Measurements from ENCODE around the gene ADAM17. TPM values are rescaled to one million over a fixed set of nuclear protein-coding genes. Genes with fewer than 3 reads are reported as not detected.
A peak's percentile ranks its signal among the peaks of the same experiment; 100 is the strongest.

The ADAM17 gene
- total and polyA plus RNA-seq, 2 of the 13 experiments (the other 11 are each of a cell fraction or from before 2014, with no cell fraction given) = 6.5 to 33.4 TPM

GRCh38 chr2:9555297-9556120 is at the start of gene ADAM17 (continued):
- TF ChIP-seq, protein P1, sequence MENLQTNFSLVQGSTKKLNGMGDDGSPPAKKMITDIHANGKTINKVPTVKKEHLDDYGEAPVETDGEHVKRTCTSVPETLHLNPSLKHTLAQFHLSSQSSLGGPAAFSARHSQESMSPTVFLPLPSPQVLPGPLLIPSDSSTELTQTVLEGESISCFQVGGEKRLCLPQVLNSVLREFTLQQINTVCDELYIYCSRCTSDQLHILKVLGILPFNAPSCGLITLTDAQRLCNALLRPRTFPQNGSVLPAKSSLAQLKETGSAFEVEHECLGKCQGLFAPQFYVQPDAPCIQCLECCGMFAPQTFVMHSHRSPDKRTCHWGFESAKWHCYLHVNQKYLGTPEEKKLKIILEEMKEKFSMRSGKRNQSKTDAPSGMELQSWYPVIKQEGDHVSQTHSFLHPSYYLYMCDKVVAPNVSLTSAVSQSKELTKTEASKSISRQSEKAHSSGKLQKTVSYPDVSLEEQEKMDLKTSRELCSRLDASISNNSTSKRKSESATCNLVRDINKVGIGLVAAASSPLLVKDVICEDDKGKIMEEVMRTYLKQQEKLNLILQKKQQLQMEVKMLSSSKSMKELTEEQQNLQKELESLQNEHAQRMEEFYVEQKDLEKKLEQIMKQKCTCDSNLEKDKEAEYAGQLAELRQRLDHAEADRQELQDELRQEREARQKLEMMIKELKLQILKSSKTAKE (CRISPR knock-in tag; IDR thresholded peaks at IDR 0.05; ENCODE audit: borderline replicate concordance) = peak; percentile 88
- TF ChIP-seq ZNF496 (CRISPR knock-in tag; IDR thresholded peaks at IDR 0.05; ENCODE audit: insufficient replicate concordance) = no peak
- peak; percentile 95; the same call in 1 of the 2 replicates for TF ChIP-seq YEATS4 (CRISPR knock-in tag; IDR thresholded peaks at IDR 0.05; ENCODE audit: borderline replicate concordance)
- TF ChIP-seq PHF5A (CRISPR knock-in tag; IDR thresholded peaks at IDR 0.05; ENCODE audit: low read depth, unreplicated experiment) = peak; percentile 84
- peak; percentile 88 to 97 for TF ChIP-seq HMGXB4 (CRISPR knock-in tag; IDR thresholded peaks at IDR 0.05; ENCODE audit: borderline replicate concordance in 1 of 2, low read depth in 1 of 2)
- peak; percentile 28; the same call in 1 of the 2 replicates for TF ChIP-seq ZSCAN29 (CRISPR knock-in tag; conservative IDR thresholded peaks at IDR 0.05)
- peak; percentile 98 for TF ChIP-seq GABPA (IDR thresholded peaks at IDR 0.05; ENCODE audit: low read depth, low read length)
- TF ChIP-seq GABPA (CRISPR knock-in tag; IDR thresholded peaks at IDR 0.05; ENCODE audit: low read depth) = peak; percentile 93
- TF ChIP-seq, protein P2, sequence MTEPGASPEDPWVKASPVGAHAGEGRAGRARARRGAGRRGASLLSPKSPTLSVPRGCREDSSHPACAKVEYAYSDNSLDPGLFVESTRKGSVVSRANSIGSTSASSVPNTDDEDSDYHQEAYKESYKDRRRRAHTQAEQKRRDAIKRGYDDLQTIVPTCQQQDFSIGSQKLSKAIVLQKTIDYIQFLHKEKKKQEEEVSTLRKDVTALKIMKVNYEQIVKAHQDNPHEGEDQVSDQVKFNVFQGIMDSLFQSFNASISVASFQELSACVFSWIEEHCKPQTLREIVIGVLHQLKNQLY (CRISPR knock-in tag; IDR thresholded peaks at IDR 0.05) = no peak
- TF ChIP-seq ZBTB42 (CRISPR knock-in tag; IDR thresholded peaks at IDR 0.05) = no peak
- no peak for TF ChIP-seq ZNF644 (CRISPR knock-in tag; IDR thresholded peaks at IDR 0.05; ENCODE audit: low read depth)
- peak; percentile 83; the same call in 1 of the 2 replicates for TF ChIP-seq MED1 (CRISPR knock-in tag; IDR thresholded peaks at IDR 0.05)
- TF ChIP-seq ATF6 (CRISPR knock-in tag; conservative IDR thresholded peaks at IDR 0.05) = no peak; the same call in 1 of the 2 replicates
- peak; percentile 67 for TF ChIP-seq ZNF543 (CRISPR knock-in tag; IDR thresholded peaks at IDR 0.05)
- peak; percentile 80 for TF ChIP-seq ZNF317 (CRISPR knock-in tag; IDR thresholded peaks at IDR 0.05)
- peak; percentile 94 for TF ChIP-seq EEA1 (CRISPR knock-in tag; IDR thresholded peaks at IDR 0.05; ENCODE audit: borderline replicate concordance)
- TF ChIP-seq SOX13 (IDR thresholded peaks at IDR 0.05) = no peak; the same call in 1 of the 2 replicates
- peak in 1 of 2 experiments; percentile 69; a peak in 2 of 4 replicates for TF ChIP-seq SOX13 (CRISPR knock-in tag; conservative IDR thresholded peaks at IDR 0.05 in 1 of 2, IDR thresholded peaks at IDR 0.05 in 1 of 2)
- TF ChIP-seq ZKSCAN8 (CRISPR knock-in tag; IDR thresholded peaks at IDR 0.05; ENCODE audit: borderline replicate concordance) = no peak
- TF ChIP-seq, protein P3, sequence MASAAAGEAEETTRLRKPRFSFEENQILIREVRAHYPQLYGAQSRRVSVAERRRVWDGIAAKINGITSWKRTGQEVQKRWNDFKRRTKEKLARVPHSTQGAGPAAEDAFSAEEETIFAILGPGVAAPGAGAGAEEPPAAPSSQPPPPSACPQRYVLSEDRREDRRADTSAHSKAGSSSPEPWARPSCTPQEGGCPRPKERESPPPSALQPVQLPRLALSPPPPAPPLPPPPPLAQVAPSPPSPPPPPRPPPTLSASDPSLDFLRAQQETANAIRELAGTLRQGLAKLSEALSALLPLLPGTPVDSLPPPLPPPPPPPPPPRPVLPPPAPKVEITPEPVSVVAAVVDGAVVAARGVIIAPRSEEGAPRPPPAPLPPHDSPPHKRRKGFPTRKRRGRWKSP (CRISPR knock-in tag; IDR thresholded peaks at IDR 0.05) = peak; percentile 95
- TF ChIP-seq ZNF230 (CRISPR knock-in tag; IDR thresholded peaks at IDR 0.05) = 0 out of 2 replicates have a peak, but pooled peaks have one; percentile 30
